GM19452 (cell line): ENCODE measurements around the gene CTBS.
"Not testable (repeated sequence)": the region's sequence is repeated elsewhere in the genome, so short reads cannot be mapped to it uniquely, and the experiment has no call there.

Experiments used
- ATAC-seq: cut with Tn5 transposase; IDR thresholded peaks from one replicate; pipeline ENCODE4 v1.9.1; 2021; ENCODE audit not compliant: unreplicated experiment

Gene CTBS

DNA sequence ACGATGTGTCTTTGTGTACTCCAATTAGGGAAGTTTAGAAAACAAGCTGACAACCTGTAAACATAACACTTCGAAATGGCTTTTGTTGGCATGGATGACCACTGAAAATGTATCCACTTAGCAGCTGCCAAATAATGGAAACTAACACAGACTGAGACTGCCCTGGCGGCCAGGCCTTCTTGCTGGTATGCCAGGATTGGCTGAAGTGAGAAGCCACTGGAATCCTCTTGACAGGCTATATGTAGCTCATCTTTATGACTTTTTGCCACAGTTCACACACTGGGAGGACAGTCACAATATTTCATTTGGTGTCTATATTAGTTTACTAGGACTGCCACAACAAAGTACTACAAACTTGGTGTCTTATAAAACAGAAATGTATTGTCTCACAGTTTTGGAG is 12.9 kb upstream of the CTBS start:
- ATAC-seq: no peak

GRCh38 chr1:84585803-84586202 is 11.6 kb upstream of the CTBS start:
- ATAC-seq: no peak

DNA sequence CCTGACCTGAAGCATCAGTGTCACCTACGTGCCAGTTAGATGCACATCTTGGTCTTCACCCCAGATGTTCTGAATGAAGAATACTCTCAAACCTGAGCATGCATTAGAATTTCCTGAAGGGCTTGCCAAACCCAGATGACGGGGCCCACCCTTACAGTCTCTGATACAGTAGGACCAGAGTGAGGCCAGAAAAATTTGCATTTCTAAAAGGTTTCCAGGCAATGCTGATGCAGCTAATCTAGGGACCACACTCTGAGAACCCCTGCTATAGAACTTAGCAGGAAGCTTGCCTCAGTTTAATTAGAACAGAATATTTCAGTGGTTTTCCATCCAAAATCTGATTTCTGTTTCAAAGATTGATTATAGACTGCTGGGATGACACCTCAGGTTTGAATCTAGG is 9.9 kb upstream of the CTBS start:
- no peak for ATAC-seq

DNA sequence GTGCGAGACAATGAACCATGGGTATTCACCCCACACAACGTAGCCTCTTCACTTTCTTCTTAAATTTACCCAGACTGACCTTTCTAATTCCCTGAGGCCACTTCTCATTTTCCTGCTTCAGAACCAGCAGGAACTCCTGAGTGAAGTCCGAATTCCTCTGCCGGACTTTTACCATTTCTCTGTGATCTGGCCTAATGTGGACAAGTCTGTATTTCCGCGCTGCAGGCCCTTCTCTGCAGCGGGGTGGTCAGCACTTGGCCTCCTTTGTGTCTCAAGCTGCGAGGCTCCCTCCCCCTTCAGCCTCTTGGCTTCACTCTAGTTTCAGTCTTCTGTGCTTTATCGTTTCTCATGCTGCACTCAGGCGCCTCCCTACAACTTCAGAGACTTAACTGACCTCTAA is 9.4 kb upstream of the CTBS start:
- ATAC-seq: no peak

DNA sequence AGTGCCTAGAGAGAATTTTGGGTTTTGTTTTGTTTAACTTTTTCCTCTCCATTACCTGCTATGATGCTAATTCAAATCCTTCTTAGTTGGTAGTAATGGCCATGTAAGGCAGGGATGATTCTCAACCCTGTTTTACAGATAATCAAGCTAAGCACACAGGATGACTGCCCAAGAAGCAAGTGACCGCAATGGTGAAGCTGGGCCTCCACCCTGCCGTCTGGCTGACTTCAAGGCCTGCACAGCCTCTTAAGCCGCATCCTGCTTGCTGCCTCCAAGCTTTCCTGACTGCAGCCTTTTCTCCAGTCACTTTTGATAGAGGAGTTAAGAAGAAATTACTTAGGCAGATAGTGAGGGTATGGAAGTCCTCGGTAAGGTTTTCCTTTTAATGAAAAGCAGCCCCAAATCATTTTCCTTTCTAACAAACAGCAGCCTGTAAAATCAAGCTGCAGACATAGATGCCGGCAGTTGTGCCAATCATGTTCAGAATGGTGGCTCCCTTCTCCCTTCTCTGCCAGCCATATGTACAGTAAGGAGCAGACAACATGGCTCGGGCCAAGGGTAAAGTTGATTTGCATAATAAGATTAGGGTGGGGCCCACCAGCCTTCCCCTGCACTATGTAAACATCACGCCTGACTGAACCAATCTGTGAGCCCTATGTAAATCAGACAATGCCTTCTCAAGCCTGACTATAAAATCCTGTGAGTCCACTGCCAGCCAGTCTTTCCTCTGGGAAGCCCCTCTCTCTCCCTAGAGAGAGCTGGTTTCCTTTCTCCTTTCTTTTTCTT is 8.8 kb upstream of the CTBS start:
- no peak for ATAC-seq

GRCh38 chr1:84581648-84582047 is 7.4 kb upstream of the CTBS start:
- no peak for ATAC-seq

- no peak for ATAC-seq
Measured at GRCh38 chr1:84574936-84575335, 696 bp upstream of the CTBS start.

- ATAC-seq: no peak
Measured at GRCh38 chr1:84573481-84573966, 716 bp downstream of the CTBS start.

- no peak for ATAC-seq
Measured at GRCh38 chr1:84571150-84571535, 3.1 kb downstream of the CTBS start.

DNA sequence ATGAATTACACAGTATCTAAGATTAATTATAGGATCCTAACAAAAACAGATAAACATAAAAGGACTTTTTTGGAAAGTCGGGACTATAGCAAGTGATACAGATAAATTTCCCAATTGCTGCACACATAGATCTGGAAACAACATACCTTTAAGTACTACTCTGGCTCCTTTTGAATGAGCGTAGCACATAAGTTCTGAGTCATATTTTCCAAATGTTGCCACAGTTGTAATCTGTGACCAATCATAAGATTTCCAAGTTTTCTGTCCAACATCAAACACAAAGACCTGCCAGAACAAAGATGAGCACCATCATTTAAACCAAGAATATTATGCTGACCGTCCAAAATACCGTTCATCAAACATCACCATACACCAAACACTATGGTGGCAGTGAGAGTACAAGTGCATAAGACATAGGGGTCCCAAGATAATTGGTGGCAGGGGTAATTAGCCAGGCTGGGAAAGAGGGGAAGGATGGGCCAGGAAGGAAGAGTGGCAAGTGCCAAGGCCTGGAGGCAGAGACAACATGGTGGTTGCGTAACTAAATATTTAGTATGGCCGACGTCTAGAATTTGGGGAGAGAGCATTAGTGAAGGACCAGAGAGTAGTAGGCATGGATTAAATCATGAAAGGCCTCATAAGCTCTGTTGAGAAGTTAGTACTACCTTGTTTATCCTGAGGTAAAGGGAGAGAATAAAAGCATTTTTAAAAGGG is 3.6 kb downstream of the CTBS start:
- ATAC-seq: no peak

- no peak for ATAC-seq
Measured at GRCh38 chr1:84569216-84569615, 5.0 kb downstream of the CTBS start.

GRCh38 chr1:84550826-84551225 is 23.4 kb downstream of the CTBS start:
- no peak for ATAC-seq

GRCh38 chr1:84541679-84542078 is 32.6 kb downstream of the CTBS start:
- no peak for ATAC-seq

GRCh38 chr1:84540759-84541158 is 33.5 kb downstream of the CTBS start:
- ATAC-seq: no peak

DNA sequence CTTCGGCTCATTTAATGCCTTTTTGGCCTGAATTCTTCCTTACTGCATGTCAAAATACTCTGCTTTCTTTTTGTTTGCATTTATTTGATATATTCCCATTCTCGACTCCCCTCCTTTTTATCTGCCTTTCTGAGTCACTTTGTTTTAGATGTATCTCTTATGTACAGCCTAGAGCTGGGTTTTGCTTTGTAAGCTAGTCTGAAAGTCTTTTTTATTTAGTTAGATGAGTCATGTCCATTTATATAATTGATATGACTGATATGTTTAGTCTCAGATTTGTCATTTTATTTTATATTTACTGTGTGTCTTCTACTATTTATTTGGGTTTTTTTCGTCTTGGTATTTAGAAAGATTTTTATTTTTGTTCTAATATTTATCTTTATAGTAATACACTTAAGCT is 34.3 kb downstream of the CTBS start:
- ATAC-seq: no peak

DNA sequence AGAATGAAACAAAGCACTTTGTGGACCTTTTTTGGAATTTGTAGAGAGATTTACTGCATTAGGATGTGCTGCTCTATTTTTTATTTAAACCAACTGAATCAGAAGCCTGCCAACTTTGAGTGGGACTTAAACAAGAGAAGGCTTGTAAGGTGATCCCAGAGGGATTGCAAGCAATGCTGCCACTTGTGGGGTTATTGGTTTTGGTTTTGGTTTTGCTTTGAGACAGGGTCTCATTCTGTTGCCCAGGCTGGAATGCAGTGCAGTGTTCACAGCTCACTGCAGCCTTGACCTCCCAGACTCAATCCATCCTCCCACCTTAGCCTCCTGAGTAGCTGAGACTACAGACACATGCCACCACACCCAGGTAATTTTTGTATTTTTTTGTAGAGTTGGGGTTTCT is 35.6 kb downstream of the CTBS start:
- ATAC-seq: no peak

GRCh38 chr1:84525779-84526178 is 48.5 kb downstream of the CTBS start:
- no peak for ATAC-seq

GRCh38 chr1:84524590-84524989 is 49.6 kb downstream of the CTBS start:
- ATAC-seq: no peak

DNA sequence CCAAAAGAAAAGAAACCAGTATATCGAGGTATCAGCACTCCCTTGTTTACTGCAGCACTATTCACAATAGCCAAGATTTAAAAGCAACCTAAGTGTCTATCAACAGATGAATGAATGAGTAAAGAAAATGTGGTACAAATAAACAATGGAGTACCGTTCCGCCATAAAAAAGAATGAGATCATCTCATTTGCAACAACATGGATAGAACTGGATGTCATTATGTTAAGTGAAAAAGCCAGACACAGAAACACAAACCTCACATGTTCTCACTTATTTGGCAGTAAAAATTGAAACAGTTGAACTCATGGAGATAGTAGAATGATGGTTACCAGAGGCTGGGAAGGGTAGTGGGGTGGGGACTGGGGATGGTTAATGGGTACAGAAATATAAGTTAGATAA is 63.6 kb downstream of the CTBS start:
- ATAC-seq: no peak

- ATAC-seq: no peak
Measured at GRCh38 chr1:84510165-84510564, 64.1 kb downstream of the CTBS start.

DNA sequence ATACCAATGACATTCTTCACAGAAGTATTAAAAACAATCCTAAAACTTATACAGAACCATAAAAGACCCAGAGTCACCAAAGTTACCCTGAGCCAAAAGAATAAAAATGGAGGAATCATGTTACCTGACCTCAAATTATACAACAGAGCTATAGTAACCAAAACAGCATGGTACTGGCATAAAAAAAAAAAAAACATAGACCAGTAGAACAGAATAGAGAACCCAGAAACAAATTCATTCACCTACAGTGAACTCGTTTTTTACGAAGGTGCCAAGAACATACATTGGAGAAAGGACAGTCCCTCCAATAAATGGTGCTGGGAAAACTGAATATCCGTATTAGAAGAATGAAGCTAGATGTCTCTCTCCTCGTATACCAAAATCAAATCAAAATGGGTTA is 65.2 kb downstream of the CTBS start:
- no peak for ATAC-seq

- ATAC-seq: no peak
Measured at GRCh38 chr1:84508510-84508909, 65.7 kb downstream of the CTBS start.

GRCh38 chr1:84507887-84508286 is 66.4 kb downstream of the CTBS start:
- ATAC-seq: not testable (repeated sequence)
